CD4-positive, alpha-beta T cell treated with Interleukin-21 for 1 hour (primary cell): ENCODE data around the gene SPARC.

Experiments used
- DNase-seq: peaks from one replicate; pipeline ENCODE4 v3.0.0-alpha.2; 2020

Gene SPARC

GRCh38 chr5:151657114-151657513, 29.6 kb downstream of the SPARC start:
- no peak for DNase-seq

- no peak for DNase-seq
Observed at GRCh38 chr5:151656311-151656710, 30.4 kb downstream of the SPARC start.

- peak; percentile 76 for DNase-seq
Observed at GRCh38 chr5:151651997-151652645, 34.6 kb downstream of the SPARC start.

- no peak for DNase-seq
Observed at GRCh38 chr5:151648988-151649387, 37.7 kb downstream of the SPARC start.

GRCh38 chr5:151648089-151648488, 38.6 kb downstream of the SPARC start:
- DNase-seq: no peak

GRCh38 chr5:151647320-151647861, 39.3 kb downstream of the SPARC start:
- no peak for DNase-seq

GRCh38 chr5:151646334-151646733, 40.4 kb downstream of the SPARC start:
- DNase-seq: no peak

GRCh38 chr5:151643388-151643787, 43.3 kb downstream of the SPARC start:
- no peak for DNase-seq

- DNase-seq: no peak
Observed at GRCh38 chr5:151642472-151643140, 44.1 kb downstream of the SPARC start.

GRCh38 chr5:151638619-151639018, 48.1 kb downstream of the SPARC start:
- no peak for DNase-seq

GRCh38 chr5:151637676-151638075, 49.0 kb downstream of the SPARC start:
- no peak for DNase-seq

GRCh38 chr5:151633892-151634291, 52.8 kb downstream of the SPARC start:
- DNase-seq: no peak

- DNase-seq: no peak
Observed at GRCh38 chr5:151632941-151633340, 53.8 kb downstream of the SPARC start.

GRCh38 chr5:151632524-151632923, 54.2 kb downstream of the SPARC start:
- no peak for DNase-seq

- DNase-seq: no peak
Observed at GRCh38 chr5:151631941-151632340, 54.8 kb downstream of the SPARC start.

- no peak for DNase-seq
Observed at GRCh38 chr5:151630088-151630487, 56.6 kb downstream of the SPARC start.

- no peak for DNase-seq
Observed at GRCh38 chr5:151628112-151628823, 58.4 kb downstream of the SPARC start.

- DNase-seq: no peak
Observed at GRCh38 chr5:151627650-151628049, 59.1 kb downstream of the SPARC start.

- no peak for DNase-seq
Observed at GRCh38 chr5:151625285-151625684, 61.4 kb downstream of the SPARC start.

- no peak for DNase-seq
Observed at GRCh38 chr5:151624476-151624875, 62.2 kb downstream of the SPARC start.

- DNase-seq: no peak
Observed at GRCh38 chr5:151622367-151623088, 64.2 kb downstream of the SPARC start.

- DNase-seq: no peak
Observed at GRCh38 chr5:151620461-151620840, 66.3 kb downstream of the SPARC start.

GRCh38 chr5:151619812-151620460, 66.8 kb downstream of the SPARC start:
- DNase-seq: no peak
